NCI-H69 (cell line): ENCODE measurements around the gene APOBEC3G.
"Not testable (repeated sequence)": the region's sequence is repeated elsewhere in the genome, so short reads cannot be mapped to it uniquely, and the experiment has no call there.

Source experiments
- DNase-seq: peaks from one replicate; lab custom pipeline; 2025; lab: John Stamatoyannopoulos, UW

Gene APOBEC3G

GRCh38 chr22:39068033-39068785 is 8.9 kb upstream of the APOBEC3G start:
- DNase-seq = no peak

- DNase-seq = no peak
Observed at GRCh38 chr22:39070186-39070585, 6.9 kb upstream of the APOBEC3G start.

- not testable (repeated sequence) for DNase-seq
Observed at GRCh38 chr22:39072581-39072981, 4.5 kb upstream of the APOBEC3G start.

GRCh38 chr22:39073981-39074380 is 3.1 kb upstream of the APOBEC3G start:
- DNase-seq = no peak

- not testable (repeated sequence) for DNase-seq
Observed at GRCh38 chr22:39076155-39077025, 685 bp upstream of the APOBEC3G start.

GRCh38 chr22:39077912-39078311 is 837 bp downstream of the APOBEC3G start:
- not testable (repeated sequence) for DNase-seq

- DNase-seq = no peak
Observed at GRCh38 chr22:39078329-39078728, 1.3 kb downstream of the APOBEC3G start.

- DNase-seq = not testable (repeated sequence)
Observed at GRCh38 chr22:39079054-39079637, 2.1 kb downstream of the APOBEC3G start.

GRCh38 chr22:39080052-39080762 is 3.1 kb downstream of the APOBEC3G start:
- no peak for DNase-seq

- DNase-seq = no peak
Observed at GRCh38 chr22:39081016-39081415, 3.9 kb downstream of the APOBEC3G start.

GRCh38 chr22:39081598-39081997 is 4.5 kb downstream of the APOBEC3G start:
- no peak for DNase-seq

- no peak for DNase-seq
Observed at GRCh38 chr22:39083212-39084165, 6.4 kb downstream of the APOBEC3G start.

- no peak for DNase-seq
Observed at GRCh38 chr22:39084666-39085065, 7.6 kb downstream of the APOBEC3G start.

GRCh38 chr22:39087098-39087497 is 10.0 kb downstream of the APOBEC3G start:
- DNase-seq = no peak

GRCh38 chr22:39087881-39088684 is 11.0 kb downstream of the APOBEC3G start:
- no peak for DNase-seq

GRCh38 chr22:39088685-39089032 is 11.6 kb downstream of the APOBEC3G start:
- no peak for DNase-seq

- no peak for DNase-seq
Observed at GRCh38 chr22:39089928-39090327, 12.9 kb downstream of the APOBEC3G start.

GRCh38 chr22:39090426-39091064 is 13.5 kb downstream of the APOBEC3G start:
- no peak for DNase-seq
